Measurements from ENCODE around the gene CNR2. TPM values are rescaled to one million over a fixed set of nuclear protein-coding genes. Genes with fewer than 3 reads are reported as not detected.

The CNR2 gene
- polyA plus RNA-seq, 3 donors: 0.03 to 0.12 (median 0.11) TPM

DNA sequence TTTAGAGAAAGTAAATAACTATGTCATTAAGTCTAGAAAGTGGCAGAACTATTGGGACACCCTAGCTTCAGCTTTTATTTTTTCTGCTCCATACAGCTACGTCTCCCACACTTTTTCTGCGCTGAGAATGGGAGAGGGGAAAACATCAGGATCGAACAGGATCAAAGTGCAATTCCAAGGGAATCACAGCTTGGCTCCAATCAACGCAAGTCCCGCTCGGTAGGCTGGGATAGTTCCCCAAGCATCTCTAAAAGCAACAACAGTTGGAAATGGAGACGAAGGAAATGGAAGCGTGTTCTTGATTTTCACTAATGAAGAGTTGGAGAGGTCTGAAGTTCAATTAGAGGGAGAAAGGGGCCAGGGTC is 88.5 kb downstream of the CNR2 start:
- peaks cover 22% of the 10 kb centered on the region for H3K4me1 Mint-ChIP-seq
- H3K4me1 ChIP-seq (ENCODE audit: control insufficient read depth in 1 of 2, insufficient read depth in 2 of 2, low read length in 2 of 2): peaks cover 10 to 19% of the 10 kb centered on the region in 2 donors
- H3K27me3 Mint-ChIP-seq (ENCODE audit: low read depth in 3 of 3): peaks cover 0 to 2% (median 0%) of the 10 kb centered on the region in 3 donors
- peaks cover 15% of the 10 kb centered on the region for H3K79me2 ChIP-seq (ENCODE audit: insufficient read depth, low read length)
- H3K36me3 ChIP-seq (replicated peaks in 1 of 2; ENCODE audit: control insufficient read depth in 1 of 2, insufficient read depth in 2 of 2, low read length in 2 of 2): peaks cover 0 to 8% of the 10 kb centered on the region in 2 donors
- H3K9me3 Mint-ChIP-seq: no peaks in the 10 kb centered on the region
- peak overlapping the region; percentile 89 for H2AFZ ChIP-seq (ENCODE audit: insufficient read depth, low read depth, low read length, poor library complexity, severe bottlenecking)
- no peaks in the 10 kb centered on the region for H3K9me3 ChIP-seq (replicated peaks in 1 of 2; ENCODE audit: control insufficient read depth in 1 of 2, insufficient read depth in 1 of 2, low read length in 2 of 2)
- H3K27ac Mint-ChIP-seq: peak overlapping the region; percentile 95 to 99 (median 97)
- H4K20me1 ChIP-seq (ENCODE audit: insufficient read depth, low read length): no peaks in the 10 kb centered on the region
- peak overlapping the region; percentile 84 to 99 for H3K27ac ChIP-seq (ENCODE audit: low read depth in 1 of 2, low read length in 2 of 2)
- no peak for DNase-seq
- intact Hi-C loops (cut with micrococcal nuclease): no loop called here
- TF ChIP-seq, protein P1, sequence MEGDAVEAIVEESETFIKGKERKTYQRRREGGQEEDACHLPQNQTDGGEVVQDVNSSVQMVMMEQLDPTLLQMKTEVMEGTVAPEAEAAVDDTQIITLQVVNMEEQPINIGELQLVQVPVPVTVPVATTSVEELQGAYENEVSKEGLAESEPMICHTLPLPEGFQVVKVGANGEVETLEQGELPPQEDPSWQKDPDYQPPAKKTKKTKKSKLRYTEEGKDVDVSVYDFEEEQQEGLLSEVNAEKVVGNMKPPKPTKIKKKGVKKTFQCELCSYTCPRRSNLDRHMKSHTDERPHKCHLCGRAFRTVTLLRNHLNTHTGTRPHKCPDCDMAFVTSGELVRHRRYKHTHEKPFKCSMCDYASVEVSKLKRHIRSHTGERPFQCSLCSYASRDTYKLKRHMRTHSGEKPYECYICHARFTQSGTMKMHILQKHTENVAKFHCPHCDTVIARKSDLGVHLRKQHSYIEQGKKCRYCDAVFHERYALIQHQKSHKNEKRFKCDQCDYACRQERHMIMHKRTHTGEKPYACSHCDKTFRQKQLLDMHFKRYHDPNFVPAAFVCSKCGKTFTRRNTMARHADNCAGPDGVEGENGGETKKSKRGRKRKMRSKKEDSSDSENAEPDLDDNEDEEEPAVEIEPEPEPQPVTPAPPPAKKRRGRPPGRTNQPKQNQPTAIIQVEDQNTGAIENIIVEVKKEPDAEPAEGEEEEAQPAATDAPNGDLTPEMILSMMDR (IDR thresholded peaks at IDR 0.05): no peak
- H3K4me2 ChIP-seq (replicated peaks; ENCODE audit: extremely low read depth, low read length, poor library complexity, severe bottlenecking): peak overlapping the region; percentile 83
- H3K9ac ChIP-seq (ENCODE audit: insufficient read depth, low read length, poor library complexity, severe bottlenecking): peak overlapping the region; percentile 99
- peak overlapping the region; percentile 92 to 98 for H3K4me3 Mint-ChIP-seq
- peaks cover 7% of the 10 kb centered on the region in 2 donors for H3K36me3 Mint-ChIP-seq
- peak overlapping the region; percentile 83 to 90 (median 87) for H3K4me3 ChIP-seq (replicated peaks in 1 of 3; ENCODE audit: low read depth in 2 of 3, low read length in 3 of 3)
- no peaks in the 10 kb centered on the region for H3K27me3 ChIP-seq (ENCODE audit: control insufficient read depth in 2 of 2, insufficient read depth in 2 of 2, low read length in 2 of 2)
- 0% methylated on average over 4 of the region's 8 CpGs for WGBS (ENCODE audit: insufficient coverage)

DNA sequence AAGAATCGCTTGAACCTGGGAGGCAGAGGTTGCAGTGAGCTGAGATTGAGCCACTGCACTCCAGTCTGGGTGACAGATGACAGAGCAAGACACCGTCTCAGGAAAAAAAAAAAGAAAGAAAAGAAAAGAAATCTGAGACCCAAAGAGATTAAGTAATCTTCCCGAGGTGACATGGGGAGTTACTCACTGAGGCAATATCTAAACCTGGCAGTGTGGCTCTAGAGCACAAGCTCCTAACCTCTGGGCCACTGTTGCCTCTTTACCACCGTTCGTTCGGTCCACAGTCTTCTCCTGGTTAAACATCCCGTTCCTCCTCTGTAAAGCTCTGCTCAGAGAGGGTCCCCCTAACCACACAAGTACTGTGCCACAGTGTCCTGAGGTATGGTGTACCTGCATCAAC is 89.4 kb downstream of the CNR2 start:
- H3K27ac Mint-ChIP-seq: peak overlapping the region in 4 of 7 donors; percentile 9 to 47 (median 31)
- Histone ChIP-seq H3K9me3 (replicated peaks in 1 of 2; ENCODE audit: control insufficient read depth in 1 of 2, insufficient read depth in 1 of 2, low read length in 2 of 2) (no peaks in the 10 kb centered on the region), H3K4me1 (ENCODE audit: control insufficient read depth in 1 of 2, insufficient read depth in 2 of 2, low read length in 2 of 2) (peaks cover 10 to 19% of the 10 kb centered on the region in 2 donors), H3K4me3 (replicated peaks in 1 of 3; ENCODE audit: low read depth in 2 of 3, low read length in 3 of 3) (no peak overlapping the region), H2AFZ (ENCODE audit: insufficient read depth, low read depth, low read length, poor library complexity, severe bottlenecking) (no peak overlapping the region), H4K20me1 (ENCODE audit: insufficient read depth, low read length) (no peaks in the 10 kb centered on the region), H3K27ac (ENCODE audit: low read depth in 1 of 2, low read length in 2 of 2) (no peak overlapping the region), H3K4me2 (replicated peaks; ENCODE audit: extremely low read depth, low read length, poor library complexity, severe bottlenecking) (no peak overlapping the region), H3K36me3 (replicated peaks in 1 of 2; ENCODE audit: control insufficient read depth in 1 of 2, insufficient read depth in 2 of 2, low read length in 2 of 2) (peaks cover 6 to 13% of the 10 kb centered on the region in 2 donors), H3K27me3 (ENCODE audit: control insufficient read depth in 2 of 2, insufficient read depth in 2 of 2, low read length in 2 of 2) (no peaks in the 10 kb centered on the region), H3K79me2 (ENCODE audit: insufficient read depth, low read length) (peaks cover 15% of the 10 kb centered on the region), H3K9ac (ENCODE audit: insufficient read depth, low read length, poor library complexity, severe bottlenecking) (no peak overlapping the region)
- peaks cover 0 to 2% (median 0%) of the 10 kb centered on the region in 3 donors for H3K27me3 Mint-ChIP-seq (ENCODE audit: low read depth in 3 of 3)
- no peak overlapping the region for H3K4me3 Mint-ChIP-seq
- H3K36me3 Mint-ChIP-seq: peaks cover 7 to 15% of the 10 kb centered on the region in 2 donors
- no peaks in the 10 kb centered on the region for H3K9me3 Mint-ChIP-seq
- WGBS (ENCODE audit: insufficient coverage): 80% methylated on average over 5 of the region's 7 CpGs
- no peak for DNase-seq
- intact Hi-C loops (cut with micrococcal nuclease): no loop called here
- H3K4me1 Mint-ChIP-seq: peaks cover 22% of the 10 kb centered on the region
- TF ChIP-seq, protein P1 (IDR thresholded peaks at IDR 0.05): no peak

Small RNAs within 50 kb of the gene (small RNA-seq; reads per million reads assigned to genes)
- gene MIR378F (ENCODE audit: insufficient read length, low read depth): not detected

Other genes with a start within 250 kb of the CNR2 start
- 100 to 1,000 TPM; 542 to 923 (median 552) TPM for gene RPL11, start 221.6 kb downstream of the CNR2 start, polyA plus RNA-seq
- gene ELOA, start 169.9 kb downstream of the CNR2 start, polyA plus RNA-seq: 10 to 100 TPM; 25.4 to 31.2 (median 28.7) TPM
- gene PITHD1, start 134.9 kb downstream of the CNR2 start, polyA plus RNA-seq: 10 to 100 TPM; 20.8 to 40.8 (median 29.9) TPM
- 10 to 100 TPM; 68.3 to 86.7 (median 74.1) TPM for gene LYPLA2, start 122.2 kb downstream of the CNR2 start, polyA plus RNA-seq
- gene GALE, start 112.6 kb downstream of the CNR2 start, polyA plus RNA-seq: 10 to 100 TPM; 17.6 to 21.9 (median 18.0) TPM
- 10 to 100 TPM; 17.8 to 26.7 (median 22.1) TPM for gene HMGCL, start 87.9 kb downstream of the CNR2 start, polyA plus RNA-seq
- gene FUCA1, start 45.1 kb downstream of the CNR2 start, polyA plus RNA-seq: 10 to 100 TPM; 24.2 to 97.7 (median 96.6) TPM
- gene PNRC2, start 46.5 kb upstream of the CNR2 start, polyA plus RNA-seq: 10 to 100 TPM; 71.7 to 89.7 (median 71.7) TPM
- gene SRSF10, start 67.0 kb upstream of the CNR2 start, polyA plus RNA-seq: 10 to 100 TPM; 66.6 to 76.2 (median 75.6) TPM
- not detected for gene MYOM3, start 198.8 kb upstream of the CNR2 start, polyA plus RNA-seq
- not detected for gene IL22RA1, start 229.8 kb upstream of the CNR2 start, polyA plus RNA-seq